ENCODE data around the gene TDP1. TPM values are rescaled to one million over a fixed set of nuclear protein-coding genes. Genes with fewer than 3 reads are reported as not detected.
"Not testable (repeated sequence)": the region's sequence is repeated elsewhere in the genome, so short reads cannot be mapped to it uniquely, and the experiment has no call there.

The TDP1 gene
- total RNA-seq, 1 donor from 2014 or later: 10.8 TPM

GRCh38 chr14:90019824-90020523 is 64.2 kb downstream of the TDP1 start:
- H3K4me1 ChIP-seq: no peaks in the 10 kb centered on the region
- no peak overlapping the region for H3K27ac ChIP-seq
- DNase-seq (ENCODE audit: extremely low spot score in 2 of 2): no peak
- peaks cover 0 to 20% of the 10 kb centered on the region in 2 donors for H3K36me3 ChIP-seq
- intact Hi-C loops (cut with DNase I): no loop called here
- H3K9me3 ChIP-seq: no peaks in the 10 kb centered on the region
- TF ChIP-seq CTCF (IDR thresholded peaks at IDR 0.05) (no peak), POLR2A (IDR thresholded peaks at IDR 0.05) (no peak), POLR2AphosphoS5 (IDR thresholded peaks at IDR 0.05; ENCODE audit: insufficient read depth in 1 of 2, low read depth in 1 of 2) (no peak)
- no peak overlapping the region for H3K4me3 ChIP-seq
- no peaks in the 10 kb centered on the region for H3K27me3 ChIP-seq

GRCh38 chr14:90023176-90023896 is 67.6 kb downstream of the TDP1 start:
- no peak for DNase-seq (ENCODE audit: extremely low spot score in 2 of 2)
- Histone ChIP-seq H3K36me3 (peaks cover 0 to 23% of the 10 kb centered on the region in 2 donors), H3K4me3 (no peak overlapping the region), H3K27me3 (no peaks in the 10 kb centered on the region), H3K9me3 (no peaks in the 10 kb centered on the region), H3K4me1 (no peaks in the 10 kb centered on the region), H3K27ac (no peak overlapping the region)
- TF ChIP-seq CTCF (IDR thresholded peaks at IDR 0.05) (no peak), POLR2A (IDR thresholded peaks at IDR 0.05) (no peak), POLR2AphosphoS5 (IDR thresholded peaks at IDR 0.05; ENCODE audit: insufficient read depth in 1 of 2, low read depth in 1 of 2) (no peak)
- intact Hi-C loops (cut with DNase I): no loop called here

- H3K9me3 ChIP-seq: no peaks in the 10 kb centered on the region
- intact Hi-C loops (cut with DNase I): no loop called here
- no peak for TF ChIP-seq POLR2AphosphoS5 (IDR thresholded peaks at IDR 0.05; ENCODE audit: insufficient read depth in 1 of 2, low read depth in 1 of 2)
- TF ChIP-seq CTCF (IDR thresholded peaks at IDR 0.05): no peak
- no peaks in the 10 kb centered on the region for H3K4me1 ChIP-seq
- no peak overlapping the region for H3K4me3 ChIP-seq
- H3K27ac ChIP-seq: no peak overlapping the region
- peaks cover 0 to 19% of the 10 kb centered on the region in 2 donors for H3K36me3 ChIP-seq
- no peaks in the 10 kb centered on the region for H3K27me3 ChIP-seq
- DNase-seq (ENCODE audit: extremely low spot score in 2 of 2): no peak
Measured at GRCh38 chr14:90024910-90025309, 69.2 kb downstream of the TDP1 start.

- H3K4me3 ChIP-seq; intact Hi-C loops (cut with DNase I); H3K27ac ChIP-seq; H3K4me1 ChIP-seq; H3K27me3 ChIP-seq; H3K9me3 ChIP-seq; DNase-seq (ENCODE audit: extremely low spot score in 2 of 2): not testable (repeated sequence)
- H3K36me3 ChIP-seq: peaks cover 0 to 12% of the 10 kb centered on the region in 2 donors
Measured at GRCh38 chr14:90026608-90027007, 70.9 kb downstream of the TDP1 start.

- DNase-seq (ENCODE audit: extremely low spot score in 2 of 2): no peak
- no peak overlapping the region for H3K27ac ChIP-seq
- intact Hi-C loops (cut with DNase I): no loop called here
- TF ChIP-seq POLR2AphosphoS5 (IDR thresholded peaks at IDR 0.05; ENCODE audit: insufficient read depth in 1 of 2, low read depth in 1 of 2): no peak
- no peak for TF ChIP-seq CTCF (IDR thresholded peaks at IDR 0.05)
- no peak for TF ChIP-seq POLR2A (IDR thresholded peaks at IDR 0.05)
- no peak overlapping the region for H3K4me3 ChIP-seq
- no peaks in the 10 kb centered on the region for H3K4me1 ChIP-seq
- H3K27me3 ChIP-seq: no peaks in the 10 kb centered on the region
- no peaks in the 10 kb centered on the region for H3K9me3 ChIP-seq
- peaks cover 0 to 20% of the 10 kb centered on the region in 2 donors for H3K36me3 ChIP-seq
Measured at GRCh38 chr14:90027842-90028241, 72.1 kb downstream of the TDP1 start.

Measured in vagina (tissue), 2 donors.